Right atrium auricular region (tissue), 2 donors: Measurements from ENCODE around the gene MTUS2. TPM values are rescaled to one million over a fixed set of nuclear protein-coding genes. Genes with fewer than 3 reads are reported as not detected.

Experiments
- DNase-seq: peaks from one replicate; pipeline ENCODE4 v3.0.0-alpha.2; 2019; ENCODE audit warnings: low spot score
- H3K27ac ChIP-seq, 2 donors: fragments of 200-600 bp; sonication (generic); 1 replicate in 1 of 2; 2 replicates in 1 of 2; pipeline ENCODE4 v1.5.1; 2016 to 2019
- H3K27me3 ChIP-seq, 2 donors: fragments of 200-600 bp; sonication (generic); one replicate each; pipeline versions ENCODE4 v1.5.1 to v1.6.0; 2017 to 2019
- H3K36me3 ChIP-seq: fragments of 200-600 bp; sonication (generic); one replicate; pipeline ENCODE4 v1.5.1; 2016
- H3K4me1 ChIP-seq, 2 donors: fragments of 200-600 bp; sonication (generic); one replicate each; pipeline versions ENCODE4 v1.5.1 to v1.6.0; 2017 to 2019
- H3K4me3 ChIP-seq, 2 donors: fragments of 200-600 bp; sonication (generic); 1 replicate in 1 of 2; 2 replicates in 1 of 2; pipeline ENCODE4 v1.5.1; 2017 to 2019; ENCODE audit warnings: mild to moderate bottlenecking in 1 of 2, moderate library complexity in 1 of 2
- H3K9me3 ChIP-seq, 2 donors: fragments of 200-600 bp; sonication (generic); one replicate each; pipeline ENCODE4 v1.5.1; 2019
- total RNA-seq, 2 donors: library from RNA; depleted of rRNA; stranded (reverse); fragments of >200 nt; gene quantifications; one replicate each; pipeline ENCODE4 v1.1.0, GENCODE V29; 2016
- TF ChIP-seq, protein P1 (sequence below), 2 donors: fragments of 200-600 bp; sonication (generic); IDR thresholded peaks; one replicate each; pipeline ENCODE4 v1.5.1; 2019; ENCODE audit warnings: antibody characterized with exemption in 2 of 2

Gene MTUS2
- total RNA-seq, 2 donors from 2014 or later, result 34.6 to 142 TPM

DNA sequence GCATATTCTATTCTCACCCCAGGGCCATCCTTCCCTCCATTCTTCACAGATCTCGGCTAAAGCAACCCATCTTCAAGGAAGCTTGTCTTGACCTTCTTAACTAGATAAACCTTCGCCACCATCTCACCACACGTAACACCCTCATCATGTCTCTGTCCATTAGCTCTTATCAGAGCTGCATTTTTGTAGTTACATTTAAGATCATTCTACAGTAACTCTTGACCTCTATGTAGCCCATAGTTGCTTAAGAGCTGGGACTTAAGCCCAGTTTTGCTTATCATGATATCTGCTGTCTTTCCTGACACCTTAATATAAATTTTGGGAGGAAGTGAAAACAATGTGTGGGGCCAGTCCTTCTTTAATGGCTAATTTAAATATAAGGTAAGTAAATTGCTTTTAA is 345.1 kb downstream of the MTUS2 start:
- DNase-seq, result no peak
- Histone ChIP-seq H3K27ac (peak overlapping the region in 1 of 2 donors; percentile 11), H3K4me1 (peaks cover 0 to 8% of the 10 kb centered on the region in 2 donors), H3K4me3 (no peak overlapping the region), H3K36me3 (no peaks in the 10 kb centered on the region), H3K27me3 (no peaks in the 10 kb centered on the region), H3K9me3 (no peaks in the 10 kb centered on the region)
- TF ChIP-seq, protein P1, sequence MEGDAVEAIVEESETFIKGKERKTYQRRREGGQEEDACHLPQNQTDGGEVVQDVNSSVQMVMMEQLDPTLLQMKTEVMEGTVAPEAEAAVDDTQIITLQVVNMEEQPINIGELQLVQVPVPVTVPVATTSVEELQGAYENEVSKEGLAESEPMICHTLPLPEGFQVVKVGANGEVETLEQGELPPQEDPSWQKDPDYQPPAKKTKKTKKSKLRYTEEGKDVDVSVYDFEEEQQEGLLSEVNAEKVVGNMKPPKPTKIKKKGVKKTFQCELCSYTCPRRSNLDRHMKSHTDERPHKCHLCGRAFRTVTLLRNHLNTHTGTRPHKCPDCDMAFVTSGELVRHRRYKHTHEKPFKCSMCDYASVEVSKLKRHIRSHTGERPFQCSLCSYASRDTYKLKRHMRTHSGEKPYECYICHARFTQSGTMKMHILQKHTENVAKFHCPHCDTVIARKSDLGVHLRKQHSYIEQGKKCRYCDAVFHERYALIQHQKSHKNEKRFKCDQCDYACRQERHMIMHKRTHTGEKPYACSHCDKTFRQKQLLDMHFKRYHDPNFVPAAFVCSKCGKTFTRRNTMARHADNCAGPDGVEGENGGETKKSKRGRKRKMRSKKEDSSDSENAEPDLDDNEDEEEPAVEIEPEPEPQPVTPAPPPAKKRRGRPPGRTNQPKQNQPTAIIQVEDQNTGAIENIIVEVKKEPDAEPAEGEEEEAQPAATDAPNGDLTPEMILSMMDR (IDR thresholded peaks at IDR 0.05), result no peak

DNA sequence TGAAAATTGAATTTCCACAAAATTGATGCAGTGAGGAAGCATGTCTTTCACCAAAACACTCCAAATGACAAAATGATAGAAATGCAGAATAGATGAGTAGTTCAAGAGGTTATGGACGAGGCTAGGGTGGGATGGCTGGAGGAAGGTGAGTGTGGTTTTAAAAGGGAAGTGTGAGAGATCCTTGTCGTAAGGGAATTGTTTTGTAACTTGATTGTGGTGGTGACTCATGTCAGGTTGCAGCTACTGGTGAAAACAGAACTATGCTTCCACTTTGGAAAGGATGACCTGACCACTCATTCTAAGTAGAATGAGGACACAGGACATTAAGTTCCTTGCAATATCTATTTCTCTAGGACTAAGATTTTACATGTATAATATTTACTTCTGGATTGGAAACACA is 345.7 kb downstream of the MTUS2 start:
- Histone ChIP-seq H3K9me3 (no peaks in the 10 kb centered on the region), H3K36me3 (no peaks in the 10 kb centered on the region), H3K27ac (peak overlapping the region in 1 of 2 donors; percentile 11), H3K4me3 (no peak overlapping the region), H3K4me1 (peaks cover 0 to 14% of the 10 kb centered on the region in 2 donors), H3K27me3 (no peaks in the 10 kb centered on the region)
- TF ChIP-seq, protein P1 (IDR thresholded peaks at IDR 0.05), result no peak
- no peak for DNase-seq

DNA sequence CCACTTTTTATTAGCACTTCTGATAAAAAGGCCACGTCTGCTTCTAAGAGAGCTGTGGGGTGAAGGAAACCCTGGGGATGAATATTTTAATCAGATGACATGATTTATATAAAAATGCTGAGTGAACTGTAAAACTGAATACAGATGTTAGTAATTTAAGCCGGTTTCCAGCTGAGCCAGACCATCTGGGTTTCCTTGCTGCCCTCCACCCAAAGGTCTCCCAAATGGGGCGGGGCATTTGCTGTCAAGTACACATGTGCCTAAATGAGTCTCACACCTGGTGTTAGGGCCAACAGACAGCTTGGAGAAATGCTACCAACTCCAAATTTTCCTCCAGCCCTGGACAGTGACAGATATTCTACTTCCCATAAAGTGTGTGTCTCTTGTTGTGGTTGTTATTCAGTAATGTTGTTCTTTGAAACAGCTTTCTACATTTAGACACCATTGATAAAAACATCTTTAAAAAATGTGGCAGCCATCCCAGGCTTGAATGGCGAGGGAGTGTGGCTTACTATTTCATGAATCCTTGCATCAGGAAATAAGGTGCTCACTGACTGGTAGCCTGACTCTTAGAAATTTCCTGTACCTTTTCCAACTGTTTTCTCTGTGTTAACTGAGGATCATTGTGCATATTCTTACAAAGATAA is 350.4 kb downstream of the MTUS2 start:
- no peak for DNase-seq
- H3K27ac ChIP-seq, result peak overlapping the region in 1 of 2 donors; percentile 52
- no peak overlapping the region for H3K4me3 ChIP-seq
- H3K27me3 ChIP-seq, result no peaks in the 10 kb centered on the region
- no peaks in the 10 kb centered on the region for H3K9me3 ChIP-seq
- no peaks in the 10 kb centered on the region for H3K36me3 ChIP-seq
- H3K4me1 ChIP-seq, result peaks cover 0 to 17% of the 10 kb centered on the region in 2 donors
- TF ChIP-seq, protein P1 (IDR thresholded peaks at IDR 0.05), result no peak

DNA sequence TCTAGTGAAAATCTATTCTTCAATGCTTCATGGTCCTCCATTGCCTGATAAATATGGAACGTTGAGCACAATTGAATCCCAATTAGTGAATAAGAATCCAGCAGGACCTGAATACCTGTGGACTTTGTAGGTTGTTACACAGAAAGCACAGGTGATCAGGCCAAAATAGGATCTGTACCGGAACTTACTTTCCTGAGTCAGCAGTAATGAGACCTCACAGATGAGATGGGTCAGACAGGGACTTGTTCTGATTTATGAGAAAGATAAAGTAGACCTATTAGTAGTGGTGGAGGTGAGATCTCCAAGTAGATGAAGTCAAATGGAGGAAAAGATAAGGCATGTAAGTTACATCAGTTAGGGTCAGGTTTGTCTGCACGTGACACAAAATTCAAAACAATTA is 351.1 kb downstream of the MTUS2 start:
- no peak for DNase-seq
- TF ChIP-seq, protein P1 (IDR thresholded peaks at IDR 0.05), result no peak
- Histone ChIP-seq H3K36me3 (no peaks in the 10 kb centered on the region), H3K4me3 (no peak overlapping the region), H3K27ac (peak overlapping the region in 1 of 2 donors; percentile 42), H3K4me1 (peaks cover 0 to 11% of the 10 kb centered on the region in 2 donors), H3K9me3 (no peaks in the 10 kb centered on the region), H3K27me3 (no peaks in the 10 kb centered on the region)

DNA sequence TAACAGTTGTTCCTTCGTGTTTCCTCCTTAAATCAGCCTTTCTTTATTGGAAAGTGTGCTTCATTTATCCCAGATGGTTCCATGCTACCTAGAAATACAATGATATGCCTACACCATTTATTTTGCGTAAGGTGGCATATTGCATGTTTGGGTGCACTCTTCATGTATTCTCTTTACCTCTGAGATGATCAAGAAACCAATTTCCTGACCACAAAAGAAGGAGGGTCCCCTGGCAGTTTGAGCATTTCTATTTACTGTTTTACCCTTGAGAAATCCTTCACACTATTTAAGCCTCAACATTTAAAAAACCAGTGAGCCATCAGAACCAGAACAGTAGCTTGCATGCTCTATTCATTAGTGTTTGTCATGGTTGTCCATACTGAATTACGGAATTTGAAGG is 354.0 kb downstream of the MTUS2 start:
- Histone ChIP-seq H3K9me3 (no peaks in the 10 kb centered on the region), H3K27me3 (no peaks in the 10 kb centered on the region), H3K36me3 (no peaks in the 10 kb centered on the region), H3K4me3 (no peak overlapping the region), H3K4me1 (peaks cover 0 to 9% of the 10 kb centered on the region in 2 donors), H3K27ac (no peak overlapping the region)
- DNase-seq, result no peak
- TF ChIP-seq, protein P1 (IDR thresholded peaks at IDR 0.05), result no peak
